RWPE1 (cell line): Measurements from ENCODE around the gene HORMAD2.

Source experiments
- CTCF ChIA-PET: fragments of 350-600 bp; sonication (Branson Sonifier 250); formaldehyde crosslinking; extraction: SDS; loops from one replicate; lab custom pipeline; 2021; lab: Yijun Ruan, JAX
- POLR2A ChIA-PET: fragments of 400-600 bp; formaldehyde crosslinking; extraction: SDS; loops from one replicate; lab custom pipeline; 2020; ENCODE audit warnings: antibody characterized with exemption; ENCODE audit not compliant: low non-redundant PET; lab: Yijun Ruan, JAX
- DNase-seq: peaks from one replicate; pipeline ENCODE4 v3.0.0; 2012; ENCODE audit warnings: low spot score
- H3K27ac ChIP-seq: fragments of 450-650 bp; 2 replicates; pipeline ENCODE4 v1.5.1; 2017
- CTCF ChIP-seq: fragments of 450-650 bp; conservative IDR thresholded peaks from 2 replicates; pipeline ENCODE4 v1.5.1; 2017; ENCODE audit warnings: low read depth, mild to moderate bottlenecking

HORMAD2 gene

DNA sequence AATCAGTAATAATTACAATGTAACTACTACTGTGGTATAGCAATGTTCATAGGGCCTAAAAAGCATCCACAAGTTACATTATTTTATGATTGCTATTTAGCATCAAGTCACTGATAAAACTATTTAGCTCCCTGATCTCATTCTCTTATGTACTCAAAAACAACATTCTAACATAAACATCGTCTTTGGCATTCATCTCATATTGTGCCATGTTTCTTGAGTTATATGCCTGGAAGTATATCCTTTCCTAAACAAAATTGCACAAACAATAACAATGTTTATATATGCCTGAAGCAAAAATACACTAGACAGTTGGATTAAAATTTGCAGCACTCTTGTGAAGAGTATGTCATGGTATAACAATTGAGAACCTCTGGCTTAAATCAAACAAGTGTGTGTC lies 34.1 kb downstream of the HORMAD2 start:
- no peak for DNase-seq
- TF ChIP-seq CTCF = no peak
- ChIA-PET POLR2A (no interaction called here), CTCF (no interaction called here)
- no peak overlapping the region for H3K27ac ChIP-seq

GRCh38 chr22:30115705-30116104 lies 35.4 kb downstream of the HORMAD2 start:
- ChIA-PET POLR2A (no interaction called here), CTCF (no interaction called here)
- DNase-seq = no peak
- H3K27ac ChIP-seq = no peak overlapping the region
- TF ChIP-seq CTCF = no peak

GRCh38 chr22:30116362-30117117 lies 36.3 kb downstream of the HORMAD2 start:
- DNase-seq = peak; percentile 32
- TF ChIP-seq CTCF = no peak
- H3K27ac ChIP-seq = no peak overlapping the region
- ChIA-PET CTCF (interaction anchor here (0.6 kb wide), 1 partner anchor 169 kb away, joined by 3 read pairs; no protein-coding TSS in a partner anchor), POLR2A (no interaction called here)

GRCh38 chr22:30117256-30117655 lies 37.0 kb downstream of the HORMAD2 start:
- H3K27ac ChIP-seq = no peak overlapping the region
- ChIA-PET POLR2A (no interaction called here), CTCF (no interaction called here)
- DNase-seq = no peak
- TF ChIP-seq CTCF = no peak

- CTCF ChIA-PET = no interaction called here
- no peak overlapping the region for H3K27ac ChIP-seq
- TF ChIP-seq CTCF = no peak
- DNase-seq = no peak
- POLR2A ChIA-PET = no interaction called here
Observed at GRCh38 chr22:30118291-30118690, 38.0 kb downstream of the HORMAD2 start.

DNA sequence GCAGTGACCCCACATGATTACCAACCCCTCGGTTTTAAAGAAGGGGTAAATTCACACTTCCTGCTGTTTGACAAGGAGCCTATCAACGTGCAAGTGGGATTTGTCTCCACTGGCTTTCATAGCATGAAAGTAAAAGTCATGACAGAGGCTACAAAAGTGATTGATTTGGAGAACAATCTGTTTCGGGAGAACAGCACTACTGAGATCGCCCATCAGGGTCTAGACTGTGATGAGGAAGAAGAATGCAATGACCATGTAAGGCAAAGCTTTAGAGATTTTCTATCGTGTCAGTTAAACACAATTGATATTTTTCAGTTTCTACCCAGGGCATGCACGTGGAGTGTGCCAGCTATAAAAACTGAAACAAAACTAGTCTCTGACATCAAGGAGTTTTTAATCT lies 41.7 kb downstream of the HORMAD2 start:
- TF ChIP-seq CTCF = no peak
- ChIA-PET CTCF (no interaction called here), POLR2A (no interaction called here)
- DNase-seq = no peak
- no peak overlapping the region for H3K27ac ChIP-seq
